Esophagus (tissue), 2 donors: ENCODE results near the gene LKAAEAR1. TPM values are rescaled to one million over a fixed set of nuclear protein-coding genes. Genes with fewer than 3 reads are reported as not detected.

ENCODE experiments used
- H3K27ac ChIP-seq, 2 donors: one replicate each; pipeline ENCODE4 v1.5.1; 2013; ENCODE audit warnings: low read depth in 2 of 2, mild to moderate bottlenecking in 2 of 2, inconsistent platforms in 1 of 2, low read length in 1 of 2, moderate library complexity in 1 of 2
- H3K27me3 ChIP-seq, 2 donors: one replicate each; pipeline ENCODE4 v1.6.1; 2013; ENCODE audit warnings: low read length in 2 of 2, control low read depth in 1 of 2, mild to moderate bottlenecking in 1 of 2; ENCODE audit not compliant: insufficient read depth in 2 of 2, control insufficient read depth in 1 of 2
- H3K36me3 ChIP-seq, 2 donors: one replicate each; pipeline ENCODE4 v1.6.1; 2013; ENCODE audit warnings: low read length in 1 of 2; ENCODE audit not compliant: control insufficient read depth in 2 of 2, insufficient read depth in 2 of 2
- H3K4me1 ChIP-seq, 2 donors: one replicate each; pipeline ENCODE4 v1.6.1; 2013; ENCODE audit warnings: low read length in 1 of 2; ENCODE audit not compliant: control insufficient read depth in 2 of 2, insufficient read depth in 2 of 2
- H3K4me3 ChIP-seq, 2 donors: one replicate each; pipeline ENCODE4 v1.5.1; 2013; ENCODE audit warnings: low read length in 2 of 2, mild to moderate bottlenecking in 2 of 2, low read depth in 1 of 2, moderate library complexity in 1 of 2
- H3K9me3 ChIP-seq, 2 donors: one replicate each; pipeline ENCODE4 v1.6.1; 2013; ENCODE audit warnings: mild to moderate bottlenecking in 2 of 2, low read depth in 1 of 2, low read length in 1 of 2, moderate library complexity in 1 of 2; ENCODE audit not compliant: control insufficient read depth in 2 of 2, insufficient read depth in 1 of 2
- WGBS, 2 donors: extraction: QIAGEN DNeasy Blood & Tissue Kit; methylation state at CpG; one replicate each; pipeline ENCODE4 v1.1.7; 2013; 5-methylcytosine and 5-hydroxymethylcytosine counted together
- polyA plus RNA-seq, 2 donors: library from polyadenylated mRNA; stranded (reverse); fragments of 200-250 nt; gene quantifications; one replicate each; pipeline ENCODE4 v1.2.3, GENCODE V29; 2013
- donor health status: healthy with polysubstance abuse.
- donor health status: Bipolar disorder and iron deficiency.

LKAAEAR1 gene
- polyA plus RNA-seq, 2 donors, result 0.09 TPM; not detected in 1

GRCh38 chr20:64047968-64048401 is 36.2 kb downstream of the LKAAEAR1 start:
- Histone ChIP-seq H3K27ac (no peak overlapping the region), H3K4me3 (peak overlapping the region; percentile 39 to 48), H3K4me1 (peaks cover 8 to 16% of the 10 kb centered on the region in 2 donors), H3K36me3 (no peaks in the 10 kb centered on the region), H3K9me3 (no peaks in the 10 kb centered on the region), H3K27me3 (peaks cover 0 to 14% of the 10 kb centered on the region in 2 donors)
- WGBS, 2 donors, result 16 to 21% methylated on average over 38 to 49 of the region's 49 CpGs

GRCh38 chr20:64047046-64047389 is 37.2 kb downstream of the LKAAEAR1 start:
- Histone ChIP-seq H3K4me1 (peaks cover 5 to 17% of the 10 kb centered on the region in 2 donors), H3K27ac (no peak overlapping the region), H3K36me3 (no peaks in the 10 kb centered on the region), H3K4me3 (peak overlapping the region in 1 of 2 donors; percentile 25), H3K9me3 (no peaks in the 10 kb centered on the region), H3K27me3 (peaks cover 0 to 14% of the 10 kb centered on the region in 2 donors)
- 73 to 75% methylated on average over 8 of the region's 8 CpGs for WGBS, 2 donors

GRCh38 chr20:64045346-64046011 is 38.7 kb downstream of the LKAAEAR1 start:
- peaks cover 0 to 14% of the 10 kb centered on the region in 2 donors for H3K27me3 ChIP-seq
- H3K9me3 ChIP-seq, result no peaks in the 10 kb centered on the region
- no peaks in the 10 kb centered on the region for H3K36me3 ChIP-seq
- H3K27ac ChIP-seq, result peak overlapping the region in 1 of 2 donors; percentile 6
- WGBS, 2 donors, result 48 to 51% methylated on average over 11 of the region's 11 CpGs
- no peak overlapping the region for H3K4me3 ChIP-seq
- H3K4me1 ChIP-seq, result peaks cover 10 to 19% of the 10 kb centered on the region in 2 donors

- Histone ChIP-seq H3K4me3 (no peak overlapping the region), H3K9me3 (no peaks in the 10 kb centered on the region), H3K36me3 (no peaks in the 10 kb centered on the region), H3K4me1 (peaks cover 8 to 17% of the 10 kb centered on the region in 2 donors), H3K27me3 (peaks cover 0 to 11% of the 10 kb centered on the region in 2 donors), H3K27ac (peak overlapping the region in 1 of 2 donors; percentile 6)
- WGBS, 2 donors, result 48 to 60% methylated on average over 13 to 14 of the region's 14 CpGs
Observed at GRCh38 chr20:64044484-64045247, 39.5 kb downstream of the LKAAEAR1 start.

GRCh38 chr20:64043768-64044167 is 40.4 kb downstream of the LKAAEAR1 start:
- 88 to 91% methylated on average over 9 of the region's 9 CpGs for WGBS, 2 donors
- H3K4me1 ChIP-seq, result peaks cover 7 to 20% of the 10 kb centered on the region in 2 donors

GRCh38 chr20:64042054-64042781 is 42.0 kb downstream of the LKAAEAR1 start:
- 5 to 6% methylated on average over 45 to 55 of the region's 55 CpGs for WGBS, 2 donors
- Histone ChIP-seq H3K36me3 (no peaks in the 10 kb centered on the region), H3K9me3 (no peaks in the 10 kb centered on the region), H3K4me3 (peak overlapping the region; percentile 28 to 47), H3K27me3 (no peaks in the 10 kb centered on the region), H3K27ac (peak overlapping the region in 1 of 2 donors; percentile 26), H3K4me1 (peaks cover 11 to 20% of the 10 kb centered on the region in 2 donors)

More at GRCh38 chr20:64043768-64044167, 40.4 kb downstream of the LKAAEAR1 start:
- H3K9me3 ChIP-seq, result no peaks in the 10 kb centered on the region
- H3K27me3 ChIP-seq, result peaks cover 0 to 7% of the 10 kb centered on the region in 2 donors
- no peak overlapping the region for H3K4me3 ChIP-seq
- no peak overlapping the region for H3K27ac ChIP-seq
- no peaks in the 10 kb centered on the region for H3K36me3 ChIP-seq

- peak overlapping the region in 1 of 2 donors; percentile 4 for H3K4me3 ChIP-seq
- peak overlapping the region in 1 of 2 donors; percentile 26 for H3K27ac ChIP-seq
- H3K27me3 ChIP-seq, result no peaks in the 10 kb centered on the region
Observed at GRCh38 chr20:64041781-64042053, 42.5 kb downstream of the LKAAEAR1 start.

DNA sequence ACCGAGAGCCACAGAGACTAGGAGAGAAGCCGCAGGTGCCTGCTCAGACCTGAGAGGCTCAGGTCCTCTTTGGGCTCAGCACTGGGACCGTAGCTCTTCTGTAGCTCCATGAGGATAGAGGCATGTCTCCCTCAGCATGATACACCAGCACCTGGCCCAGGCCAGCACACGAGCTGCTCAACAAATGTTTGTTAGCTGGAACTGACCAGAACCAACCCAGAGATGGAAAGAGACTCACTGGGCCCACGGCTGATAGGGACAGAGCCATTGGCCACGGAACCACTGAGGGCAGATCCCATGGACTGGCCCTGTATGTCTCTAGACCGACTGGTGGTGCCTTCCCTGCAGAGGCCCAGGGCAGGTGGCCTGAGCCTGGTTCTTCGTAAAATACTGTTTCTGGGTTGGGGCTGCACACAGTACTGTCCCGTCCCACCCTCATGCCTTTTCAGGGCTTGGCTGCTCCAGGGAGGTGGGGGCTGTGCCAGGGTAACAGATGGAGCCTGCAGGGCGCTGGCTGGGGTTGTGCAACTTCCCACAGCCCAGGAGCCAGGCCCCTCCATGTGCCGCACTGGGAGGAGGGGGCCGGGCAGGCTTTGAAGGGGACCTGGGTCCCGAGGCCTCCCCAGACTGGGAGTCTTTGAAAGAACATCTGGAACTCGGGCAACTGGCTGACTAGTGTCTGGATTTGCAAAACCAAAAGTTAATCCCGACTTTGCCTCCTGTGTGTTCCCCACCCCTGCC is 43.0 kb downstream of the LKAAEAR1 start:
- Histone ChIP-seq H3K27ac (peak overlapping the region in 1 of 2 donors; percentile 24), H3K4me3 (no peak overlapping the region), H3K36me3 (no peaks in the 10 kb centered on the region), H3K27me3 (no peaks in the 10 kb centered on the region), H3K9me3 (no peaks in the 10 kb centered on the region), H3K4me1 (peaks cover 11 to 18% of the 10 kb centered on the region in 2 donors)
- WGBS, 2 donors, result 52 to 56% methylated on average over 14 to 15 of the region's 15 CpGs

More at GRCh38 chr20:64041781-64042053, 42.5 kb downstream of the LKAAEAR1 start:
- peaks cover 11 to 20% of the 10 kb centered on the region in 2 donors for H3K4me1 ChIP-seq
- 41 to 45% methylated on average over 11 of the region's 11 CpGs for WGBS, 2 donors
- no peaks in the 10 kb centered on the region for H3K36me3 ChIP-seq
- no peaks in the 10 kb centered on the region for H3K9me3 ChIP-seq
